GM21447 (cell line): ENCODE results near the gene FADD.
A peak's percentile ranks its signal among the peaks of the same experiment; 100 is the strongest.
"Not testable (repeated sequence)": the region's sequence is repeated elsewhere in the genome, so short reads cannot be mapped to it uniquely, and the experiment has no call there.

Experiments used
- ATAC-seq: cut with Tn5 transposase; IDR thresholded peaks from one replicate; pipeline ENCODE4 v1.9.1; 2021; ENCODE audit not compliant: unreplicated experiment

FADD gene

GRCh38 chr11:70203751-70204465, 812 bp downstream of the FADD start:
- ATAC-seq = peak; percentile 50

DNA sequence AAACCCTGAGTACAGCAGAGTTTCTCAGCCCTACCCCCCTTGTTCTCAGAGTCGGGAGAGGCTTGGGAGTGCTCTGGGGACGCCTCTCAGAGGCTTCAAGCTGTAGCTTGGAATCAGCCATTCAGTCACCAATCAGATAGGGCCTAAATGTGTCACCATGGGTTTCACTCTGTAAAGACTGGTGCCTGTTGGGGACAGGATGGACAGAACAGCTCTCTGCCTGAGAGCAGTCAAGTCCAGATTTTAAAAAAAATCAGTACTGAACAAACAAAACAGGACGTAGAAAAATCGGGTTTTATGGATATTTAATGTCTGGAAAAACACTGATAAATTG, 1.3 kb downstream of the FADD start:
- ATAC-seq = no peak

- ATAC-seq = no peak
These were observed 2.1 kb downstream of the FADD start for GRCh38 chr11:70205049-70205725.

DNA sequence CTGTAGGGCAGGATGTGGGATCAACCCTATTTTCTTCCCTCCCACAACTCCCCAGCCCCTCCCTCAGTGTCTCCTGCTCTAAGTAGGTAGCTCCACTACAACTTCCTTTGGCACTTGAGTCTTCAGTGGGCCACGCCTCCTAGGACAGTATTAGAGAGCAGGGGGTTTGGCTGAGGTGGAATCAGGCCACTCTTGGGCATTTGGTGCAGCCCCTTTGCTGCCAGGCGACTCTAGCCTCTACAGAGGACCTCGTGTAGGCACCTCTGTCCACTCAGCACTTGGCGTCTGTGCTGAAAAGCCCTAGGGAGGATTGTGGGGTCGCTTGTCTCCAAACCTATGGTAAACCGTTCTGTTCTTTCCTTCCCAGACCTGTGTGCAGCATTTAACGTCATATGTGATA, 2.7 kb downstream of the FADD start:
- no peak for ATAC-seq

- no peak for ATAC-seq
These were observed 3.3 kb downstream of the FADD start for GRCh38 chr11:70206226-70206981.

GRCh38 chr11:70206982-70207376, 3.9 kb downstream of the FADD start:
- no peak for ATAC-seq

DNA sequence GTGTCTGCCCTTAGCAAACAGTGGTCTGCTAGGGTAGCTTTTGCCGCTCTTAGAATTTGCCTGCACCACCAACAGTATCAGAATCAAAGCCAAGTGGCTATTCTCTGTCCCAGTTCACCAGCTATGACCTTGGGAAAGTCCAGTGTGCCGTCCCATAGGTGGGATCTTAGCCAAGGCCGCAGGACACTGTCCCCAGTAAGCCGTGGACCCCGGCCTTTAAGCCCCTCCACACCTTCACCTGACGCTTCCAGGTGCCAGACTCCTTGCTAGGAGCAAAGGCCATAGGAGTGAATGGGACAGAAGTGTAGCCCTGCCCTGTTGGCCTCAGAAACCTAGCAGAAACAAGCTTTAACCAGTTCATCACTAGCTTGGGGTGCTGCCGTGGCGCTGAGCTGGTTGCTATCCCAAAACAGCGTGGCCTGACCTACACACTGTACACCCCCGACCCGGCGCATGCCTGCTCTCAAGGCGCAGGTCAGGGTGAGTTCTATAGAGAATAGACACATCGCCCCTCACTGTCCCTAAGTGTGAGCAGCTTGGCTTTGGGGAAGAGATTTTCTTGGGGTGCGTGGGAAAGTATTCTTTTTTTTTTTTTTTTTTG, 4.5 kb downstream of the FADD start:
- no peak for ATAC-seq

DNA sequence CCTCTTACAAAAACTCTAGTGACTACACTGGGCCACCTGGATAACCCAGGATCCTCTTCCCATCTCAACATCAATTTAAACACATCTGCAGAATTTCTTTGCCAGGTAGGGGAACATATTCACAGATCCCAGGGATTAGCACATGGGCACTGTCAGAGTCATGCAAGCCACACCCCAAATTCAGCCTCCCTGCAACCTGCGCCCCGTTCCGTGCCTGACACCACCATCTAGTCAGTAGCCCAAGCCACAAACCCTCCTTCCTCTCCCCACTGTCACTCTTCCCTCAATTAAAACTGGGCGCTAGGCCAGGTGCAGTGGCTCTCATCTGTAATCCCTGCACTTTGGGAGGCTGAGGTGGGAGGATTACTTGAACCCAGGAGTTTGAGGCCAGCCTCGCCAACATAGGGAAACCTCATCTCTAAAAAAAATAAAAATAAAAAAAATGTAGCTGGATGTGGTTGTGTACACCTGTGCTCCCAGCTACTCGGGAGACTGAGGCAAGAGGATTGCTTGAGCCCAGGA, 6.4 kb downstream of the FADD start:
- ATAC-seq = no peak

GRCh38 chr11:70210051-70210501, 7.0 kb downstream of the FADD start:
- ATAC-seq = no peak

DNA sequence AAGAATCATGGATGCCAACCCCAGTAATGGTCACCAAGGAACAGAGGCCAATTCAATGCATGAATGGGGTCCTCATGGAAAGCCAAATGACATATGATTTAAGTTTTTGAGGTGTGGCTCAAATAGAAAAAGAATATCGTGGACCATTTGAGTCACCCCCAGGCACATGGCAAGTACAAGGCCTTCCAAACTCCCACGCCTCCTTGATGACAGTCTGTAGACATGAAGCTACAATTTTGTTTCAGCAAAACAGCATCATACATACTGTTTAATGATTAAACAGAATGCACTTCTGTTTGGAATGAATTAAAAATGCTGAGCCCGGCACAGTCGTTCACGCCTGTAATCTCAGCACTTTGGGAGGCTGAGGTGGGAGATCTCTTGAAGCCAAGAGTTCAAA, 7.4 kb downstream of the FADD start:
- ATAC-seq = no peak

DNA sequence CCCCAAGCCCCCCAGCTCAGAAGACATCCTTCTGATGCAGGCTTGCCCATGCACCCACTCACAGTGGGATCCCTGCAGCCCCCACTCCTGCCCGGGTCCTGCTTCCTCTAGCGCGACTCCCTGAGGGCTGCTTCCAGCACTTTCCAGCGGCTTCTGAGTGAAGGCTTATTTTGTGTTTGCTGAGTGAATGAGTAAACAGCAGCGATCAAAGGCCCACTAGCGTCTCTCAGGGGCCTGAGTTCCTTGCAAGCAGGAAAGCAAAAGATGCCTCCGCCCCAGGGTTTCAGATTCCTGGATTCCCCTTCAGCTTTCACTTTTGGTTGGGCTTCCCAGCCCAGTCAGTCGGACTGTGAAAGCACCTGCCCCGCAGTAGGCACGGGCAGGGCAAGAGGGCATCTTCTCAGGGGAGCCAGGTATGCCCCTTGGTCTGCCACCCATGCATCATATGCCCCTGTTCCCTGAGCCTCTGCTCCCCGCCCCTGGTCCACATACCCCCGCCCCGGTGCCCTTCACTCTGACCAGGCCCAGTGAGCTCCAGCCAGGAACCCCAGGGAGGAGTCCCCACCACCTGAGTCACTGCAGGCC, 9.2 kb downstream of the FADD start:
- no peak for ATAC-seq

GRCh38 chr11:70217388-70217787, 14.3 kb downstream of the FADD start:
- ATAC-seq = not testable (repeated sequence)

DNA sequence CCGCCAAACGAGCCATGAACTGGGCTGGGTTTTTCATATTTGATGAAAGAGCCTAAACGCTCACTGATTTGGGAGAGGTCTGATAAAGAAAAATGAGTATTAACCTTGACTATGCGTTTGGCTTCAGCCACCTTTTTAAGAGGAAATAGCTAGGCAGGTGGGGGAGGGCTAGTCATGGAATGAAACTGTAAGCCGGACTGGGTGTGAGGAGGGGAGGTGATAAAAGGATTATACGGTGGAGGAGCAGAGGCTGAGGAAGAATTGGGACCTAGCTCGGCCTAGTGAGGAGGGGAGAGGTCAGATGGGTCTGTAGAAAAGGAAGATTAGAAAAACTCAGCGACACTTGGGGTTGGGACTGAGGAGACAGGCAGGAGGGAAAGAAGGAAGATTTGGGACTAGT, 15.0 kb downstream of the FADD start:
- not testable (repeated sequence) for ATAC-seq

- no peak for ATAC-seq
These were observed 17.0 kb downstream of the FADD start for GRCh38 chr11:70220136-70220535.

- no peak for ATAC-seq
These were observed 17.8 kb downstream of the FADD start for GRCh38 chr11:70220920-70221319.

- no peak for ATAC-seq
These were observed 22.6 kb downstream of the FADD start for GRCh38 chr11:70225681-70226177.

DNA sequence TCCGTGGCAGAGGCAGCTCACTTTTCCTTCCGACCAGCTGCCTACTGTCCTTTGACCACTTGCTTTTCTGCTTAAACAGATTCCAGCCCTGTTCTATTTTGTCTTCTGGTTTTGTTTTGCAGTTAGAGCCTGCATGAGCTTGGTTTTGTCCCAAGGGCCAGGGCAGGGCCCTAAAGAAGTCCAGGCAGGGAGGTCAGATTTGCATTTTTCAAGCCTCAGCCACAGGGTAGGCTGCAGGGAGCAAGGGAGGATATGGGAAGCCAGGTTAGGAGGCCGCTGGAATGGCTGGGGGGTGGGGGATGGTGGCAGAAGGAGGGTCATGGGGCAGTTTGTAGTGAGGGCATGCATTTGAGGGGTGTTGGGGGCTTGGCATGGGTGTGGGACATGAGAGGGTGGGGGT, 23.1 kb downstream of the FADD start:
- ATAC-seq = no peak

- ATAC-seq = no peak
These were observed 23.9 kb downstream of the FADD start for GRCh38 chr11:70226967-70227366.

GRCh38 chr11:70229737-70230136, 26.6 kb downstream of the FADD start:
- no peak for ATAC-seq

DNA sequence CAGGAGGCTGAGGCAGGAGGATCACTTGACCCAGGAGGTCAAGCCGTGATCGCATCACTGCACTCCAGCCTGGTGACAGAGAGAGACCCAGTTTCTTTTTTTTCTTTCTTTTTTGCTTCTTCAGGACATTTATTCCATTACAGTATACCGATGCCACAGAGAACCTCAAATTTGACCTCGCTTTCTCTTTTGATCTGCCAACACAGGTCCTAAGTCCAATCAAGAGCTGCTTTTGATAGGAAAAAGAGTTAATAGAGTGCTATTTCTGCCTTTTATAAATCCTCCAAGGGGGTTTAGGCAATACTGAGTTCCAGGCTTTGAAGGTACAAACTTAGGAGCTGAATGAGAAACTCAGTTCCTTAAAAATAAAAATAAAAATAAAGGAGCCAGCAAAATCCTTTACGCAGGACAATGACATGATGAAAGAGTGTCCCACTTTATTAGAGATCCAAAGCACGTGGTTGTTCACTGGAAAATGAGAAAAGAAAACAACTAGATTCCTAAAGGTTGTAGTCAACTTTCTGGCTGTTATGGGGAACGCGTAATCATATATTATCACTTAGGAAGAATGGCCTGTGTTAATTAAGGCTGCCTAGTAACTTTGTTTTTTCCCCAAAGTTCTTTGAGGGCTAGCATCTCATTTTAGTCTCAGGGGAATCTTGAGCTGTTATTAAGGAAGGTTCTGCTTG, 27.2 kb downstream of the FADD start:
- no peak for ATAC-seq
